GM12891 (cell line): Measurements from ENCODE around the gene HOXB13.

Source experiments
- PAX5 ChIP-seq: IDR thresholded peaks from 2 replicates; pipeline ENCODE4 v1.6.1; 2011; ENCODE audit warnings: low read length, moderate library complexity, mild to moderate bottlenecking; ENCODE audit not compliant: insufficient read depth, severe bottlenecking
- POLR2A ChIP-seq: IDR thresholded peaks from 2 replicates; pipeline ENCODE4 v1.6.1; 2011; ENCODE audit warnings: low read depth, low read length, control low read depth
- POLR2AphosphoS5 ChIP-seq: IDR thresholded peaks from 2 replicates; pipeline ENCODE4 v1.6.1; 2011; ENCODE audit warnings: low read depth, low read length, control low read depth
- POU2F2 ChIP-seq: IDR thresholded peaks from 2 replicates; pipeline ENCODE4 v1.6.1; 2011; ENCODE audit warnings: low read depth, mild to moderate bottlenecking, control low read depth, low read length, moderate library complexity
- SPI1 ChIP-seq: IDR thresholded peaks from 2 replicates; pipeline ENCODE4 v1.6.1; 2011; ENCODE audit warnings: low read depth, low read length, control low read depth
- TAF1 ChIP-seq: IDR thresholded peaks from 2 replicates; pipeline ENCODE4 v1.6.1; 2011; ENCODE audit warnings: low read depth, low read length, control low read depth

- TF ChIP-seq POLR2A (no peak), SPI1 (no peak), POLR2AphosphoS5 (no peak), PAX5 (no peak), TAF1 (no peak), POU2F2 (no peak)
Measured at GRCh38 chr17:48721009-48721402, 7.5 kb downstream of the HOXB13 start.
